GM11168 (cell line): ENCODE results near the gene ABCA13.

Experiments used
- in situ Hi-C: fragments of 300-500 bp; cut with MboI; formaldehyde crosslinking; loops from one replicate; pipeline ENCODE4 v1.12.0; 2022; ENCODE audit warnings: low sequenced_read_pairs; ENCODE audit not compliant: unreplicated experiment

Gene ABCA13

GRCh38 chr7:48363174-48363573 lies 191.9 kb downstream of the ABCA13 start:
- in situ Hi-C loops: no loop called here

DNA sequence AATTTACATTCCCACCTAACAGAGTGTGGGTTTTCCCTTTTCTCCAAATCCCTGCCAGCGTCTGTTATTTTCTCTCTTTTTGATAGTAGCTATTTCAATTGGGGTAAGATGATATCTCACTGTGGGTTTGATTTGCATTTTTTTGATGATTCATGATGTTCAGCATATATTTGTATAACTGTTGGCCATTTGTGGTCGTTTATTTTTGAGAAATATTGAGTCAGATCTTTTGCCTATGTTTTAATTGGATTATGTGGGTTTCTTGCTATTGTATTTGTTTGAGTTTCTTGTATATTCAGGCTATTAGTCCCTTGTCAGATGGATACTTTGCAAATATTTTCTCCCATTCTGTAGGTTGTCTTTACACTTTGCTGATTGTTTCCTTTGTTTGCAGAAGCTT lies 193.8 kb downstream of the ABCA13 start:
- in situ Hi-C loops: no loop called here

DNA sequence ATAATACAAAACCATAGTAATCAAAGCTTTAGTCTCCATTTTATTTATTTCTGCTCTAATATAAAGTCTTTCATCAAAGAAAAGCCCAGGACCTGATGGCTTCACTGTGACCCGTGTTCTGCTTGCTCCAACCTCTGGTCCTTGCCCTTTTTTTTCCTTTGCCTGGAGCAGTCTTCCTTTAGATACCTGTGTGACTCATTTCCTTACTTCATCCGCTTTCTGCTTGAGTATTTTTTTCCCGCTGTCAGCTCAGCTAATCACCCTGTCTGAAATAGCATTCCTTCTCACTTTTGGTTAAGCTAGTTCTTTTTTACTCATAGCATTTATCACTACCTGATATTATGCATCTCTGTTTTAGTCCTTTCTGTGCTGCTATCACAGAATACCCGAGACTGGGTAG lies 194.8 kb downstream of the ABCA13 start:
- in situ Hi-C loops: no loop called here

GRCh38 chr7:48376263-48376662 lies 205.0 kb downstream of the ABCA13 start:
- in situ Hi-C loops: no loop called here

GRCh38 chr7:48380921-48381320 lies 209.7 kb downstream of the ABCA13 start:
- in situ Hi-C loops: no loop called here

GRCh38 chr7:48381571-48381970 lies 210.3 kb downstream of the ABCA13 start:
- in situ Hi-C loops: no loop called here

- in situ Hi-C loops: no loop called here
Observed at GRCh38 chr7:48384180-48384752, 213.0 kb downstream of the ABCA13 start.

GRCh38 chr7:48387932-48388331 lies 216.7 kb downstream of the ABCA13 start:
- in situ Hi-C loops: no loop called here

- in situ Hi-C loops: no loop called here
Observed at GRCh38 chr7:48388911-48389310, 217.7 kb downstream of the ABCA13 start.

GRCh38 chr7:48389977-48390376 lies 218.7 kb downstream of the ABCA13 start:
- in situ Hi-C loops: no loop called here

DNA sequence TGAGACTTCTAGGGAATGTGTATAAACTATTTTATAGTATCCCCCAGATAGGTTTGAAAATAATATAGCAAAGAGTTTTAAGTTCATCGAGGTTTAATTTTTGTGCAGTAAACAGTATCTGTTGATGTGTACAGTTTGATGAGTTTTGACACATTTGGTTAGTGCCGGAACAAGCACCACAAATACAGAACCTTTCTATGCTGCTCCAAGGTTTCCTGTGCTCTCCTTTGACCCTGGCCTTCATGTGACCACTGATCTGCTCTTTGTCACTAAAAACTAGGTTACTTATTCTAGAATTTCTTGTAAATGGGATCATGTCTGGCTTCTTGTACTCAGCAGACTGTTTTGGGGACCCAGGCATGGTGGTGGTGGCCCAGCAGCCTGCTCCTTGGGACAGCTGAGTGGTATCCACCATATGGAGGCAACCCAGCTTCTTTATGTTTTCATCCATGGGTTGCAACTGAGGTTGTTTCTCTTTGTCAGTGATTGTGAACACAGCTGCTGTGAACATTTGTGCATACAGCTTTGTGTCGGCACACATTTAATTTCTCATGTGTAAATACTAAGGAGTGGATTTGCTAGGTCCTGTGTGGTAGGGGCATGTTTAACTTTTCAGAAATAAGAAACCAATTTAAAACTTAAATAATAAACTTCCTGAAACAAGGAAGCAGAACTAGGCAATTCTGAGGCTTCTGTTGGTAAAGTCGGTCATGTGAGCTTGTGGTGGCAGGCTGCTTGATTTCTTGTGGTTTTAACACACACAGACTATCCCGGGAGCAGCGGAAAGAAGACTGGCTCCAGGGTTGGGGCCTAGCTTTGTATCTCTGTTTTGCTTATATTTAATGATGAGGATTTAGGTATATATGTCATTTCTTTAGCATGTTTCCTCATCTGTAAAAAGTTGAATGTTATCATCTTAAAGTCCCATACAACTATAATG lies 219.4 kb downstream of the ABCA13 start:
- in situ Hi-C loops: no loop called here

GRCh38 chr7:48398191-48398590 lies 226.9 kb downstream of the ABCA13 start:
- in situ Hi-C loops: no loop called here

DNA sequence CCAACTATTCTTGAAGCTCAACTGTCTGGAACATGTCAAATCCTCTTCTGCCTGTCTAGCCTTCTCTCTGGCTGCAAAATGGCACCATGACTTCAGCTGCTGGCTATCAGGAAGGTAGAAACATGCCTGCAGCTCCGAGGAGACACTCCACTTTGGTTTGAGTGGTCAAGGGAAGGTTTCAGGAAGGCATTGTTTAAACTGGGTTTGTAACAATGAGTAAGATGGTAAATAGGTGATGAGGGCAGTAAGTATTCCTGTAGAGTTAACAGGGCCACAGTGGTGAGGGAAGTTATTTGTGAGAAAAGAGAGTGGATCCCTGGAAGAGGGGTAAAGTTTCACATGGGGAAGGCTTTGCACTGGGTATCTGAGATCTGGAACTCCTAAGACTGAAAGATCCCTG lies 231.5 kb downstream of the ABCA13 start:
- in situ Hi-C loops: no loop called here

- in situ Hi-C loops: no loop called here
Observed at GRCh38 chr7:48408731-48409130, 237.5 kb downstream of the ABCA13 start.

GRCh38 chr7:48411619-48412018 lies 240.4 kb downstream of the ABCA13 start:
- in situ Hi-C loops: no loop called here

DNA sequence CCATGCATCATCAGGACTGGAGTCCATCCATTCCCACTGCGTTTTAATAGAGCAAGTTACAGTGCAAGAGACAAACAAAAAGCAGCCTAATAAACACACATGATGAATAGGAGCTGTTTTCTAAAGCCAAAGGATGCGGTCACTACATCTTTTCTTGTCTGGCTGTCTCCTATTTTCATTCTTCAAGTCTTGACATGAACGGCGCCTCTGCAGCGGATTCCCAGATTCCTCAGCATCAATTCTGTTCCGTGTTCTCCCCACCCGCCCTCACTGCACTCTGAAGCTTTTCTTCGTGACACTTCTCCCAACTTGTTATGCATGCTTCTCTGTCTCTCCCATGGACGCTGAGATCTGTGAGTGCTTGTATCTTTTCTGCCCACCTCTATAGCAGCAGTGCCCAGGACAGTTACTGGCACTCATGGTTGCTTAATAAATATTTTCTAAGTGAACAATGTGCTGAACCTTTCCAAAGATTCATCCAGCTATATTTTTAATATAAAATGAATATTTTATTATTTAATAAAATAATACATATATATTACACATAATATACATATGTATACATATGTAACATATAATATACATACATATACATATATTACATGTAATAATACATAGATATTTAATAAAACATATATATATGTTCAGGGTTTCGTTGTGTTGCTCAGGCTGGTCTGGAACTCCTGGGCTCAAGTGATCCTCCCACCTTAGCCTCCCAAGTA lies 242.9 kb downstream of the ABCA13 start:
- in situ Hi-C loops: no loop called here

DNA sequence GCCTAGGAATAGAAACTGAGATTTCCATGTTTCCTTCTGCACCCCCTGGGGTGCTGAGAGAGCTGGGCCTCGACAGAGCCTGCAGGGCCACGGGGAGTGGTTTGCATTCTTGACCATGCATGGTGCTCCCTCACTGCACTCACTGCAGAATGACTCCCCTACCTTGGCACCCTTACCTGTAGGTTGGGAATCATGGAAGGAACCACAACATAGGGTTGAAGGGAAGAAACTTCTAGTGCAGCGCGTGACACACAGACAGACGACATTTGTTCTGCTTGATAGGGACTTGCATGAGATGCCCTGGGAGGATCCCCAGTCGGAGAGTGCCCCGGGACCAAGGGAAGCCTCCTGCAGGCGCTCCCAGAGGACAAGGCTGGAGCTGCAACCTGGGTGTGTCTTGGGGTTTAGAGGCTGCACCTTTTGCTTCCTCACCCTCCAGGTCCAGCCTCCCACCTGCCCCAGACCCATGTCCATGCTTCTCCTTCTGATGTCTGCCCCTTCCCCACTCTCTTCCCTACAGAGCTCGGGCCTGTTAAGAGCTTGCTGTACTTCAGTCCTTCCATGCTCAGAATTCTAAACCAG lies 245.2 kb downstream of the ABCA13 start:
- in situ Hi-C loops: no loop called here

- in situ Hi-C loops: no loop called here
Observed at GRCh38 chr7:48419401-48419800, 248.1 kb downstream of the ABCA13 start.

DNA sequence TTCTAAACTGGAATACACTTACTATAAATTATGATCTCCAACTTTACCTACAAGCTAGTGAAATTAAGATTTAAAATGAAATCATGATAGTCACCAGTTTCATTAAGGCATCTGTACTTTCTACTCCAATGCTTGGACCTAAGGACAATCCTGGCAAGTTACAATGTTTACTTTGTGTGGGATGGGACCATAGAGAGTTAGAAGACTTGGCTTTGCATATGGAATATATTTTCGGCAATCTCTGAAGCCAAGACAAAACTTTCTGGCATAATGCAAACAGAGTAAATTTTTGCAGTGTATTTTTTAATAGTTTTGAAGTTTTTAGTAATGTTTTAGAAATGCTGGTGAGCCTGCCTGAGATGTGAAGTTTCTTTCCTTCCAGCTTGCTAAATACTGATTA lies 248.9 kb downstream of the ABCA13 start:
- in situ Hi-C loops: no loop called here

GRCh38 chr7:48421357-48421756 lies 250.1 kb downstream of the ABCA13 start:
- in situ Hi-C loops: no loop called here

GRCh38 chr7:48424731-48425130 lies 253.5 kb downstream of the ABCA13 start:
- in situ Hi-C loops: no loop called here
